Coronary artery (tissue), 2 donors: ENCODE measurements around the gene SERPINH1.

Source experiments
- DNase-seq: peaks from one replicate; pipeline ENCODE4 v3.0.0-alpha.2; 2017; ENCODE audit warnings: low spot score
- H3K27ac ChIP-seq, 2 donors: fragments of 200-600 bp; sonication (generic); one replicate each; pipeline ENCODE4 v1.5.1; 2016 to 2019
- H3K4me3 ChIP-seq: fragments of 200-600 bp; sonication (generic); 2 replicates; pipeline ENCODE4 v1.5.1; 2016; ENCODE audit warnings: mild to moderate bottlenecking, moderate library complexity
- TF ChIP-seq, protein P1 (sequence below): fragments of 200-600 bp; sonication (generic); IDR thresholded peaks from one replicate; pipeline ENCODE4 v1.5.1; 2019; ENCODE audit warnings: antibody characterized with exemption

Gene SERPINH1

GRCh38 chr11:75538150-75538942 is 23.7 kb upstream of the SERPINH1 start:
- TF ChIP-seq, protein P1, sequence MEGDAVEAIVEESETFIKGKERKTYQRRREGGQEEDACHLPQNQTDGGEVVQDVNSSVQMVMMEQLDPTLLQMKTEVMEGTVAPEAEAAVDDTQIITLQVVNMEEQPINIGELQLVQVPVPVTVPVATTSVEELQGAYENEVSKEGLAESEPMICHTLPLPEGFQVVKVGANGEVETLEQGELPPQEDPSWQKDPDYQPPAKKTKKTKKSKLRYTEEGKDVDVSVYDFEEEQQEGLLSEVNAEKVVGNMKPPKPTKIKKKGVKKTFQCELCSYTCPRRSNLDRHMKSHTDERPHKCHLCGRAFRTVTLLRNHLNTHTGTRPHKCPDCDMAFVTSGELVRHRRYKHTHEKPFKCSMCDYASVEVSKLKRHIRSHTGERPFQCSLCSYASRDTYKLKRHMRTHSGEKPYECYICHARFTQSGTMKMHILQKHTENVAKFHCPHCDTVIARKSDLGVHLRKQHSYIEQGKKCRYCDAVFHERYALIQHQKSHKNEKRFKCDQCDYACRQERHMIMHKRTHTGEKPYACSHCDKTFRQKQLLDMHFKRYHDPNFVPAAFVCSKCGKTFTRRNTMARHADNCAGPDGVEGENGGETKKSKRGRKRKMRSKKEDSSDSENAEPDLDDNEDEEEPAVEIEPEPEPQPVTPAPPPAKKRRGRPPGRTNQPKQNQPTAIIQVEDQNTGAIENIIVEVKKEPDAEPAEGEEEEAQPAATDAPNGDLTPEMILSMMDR: no peak
- Histone ChIP-seq H3K27ac (no peak overlapping the region), H3K4me3 (no peak overlapping the region)
- no peak for DNase-seq

DNA sequence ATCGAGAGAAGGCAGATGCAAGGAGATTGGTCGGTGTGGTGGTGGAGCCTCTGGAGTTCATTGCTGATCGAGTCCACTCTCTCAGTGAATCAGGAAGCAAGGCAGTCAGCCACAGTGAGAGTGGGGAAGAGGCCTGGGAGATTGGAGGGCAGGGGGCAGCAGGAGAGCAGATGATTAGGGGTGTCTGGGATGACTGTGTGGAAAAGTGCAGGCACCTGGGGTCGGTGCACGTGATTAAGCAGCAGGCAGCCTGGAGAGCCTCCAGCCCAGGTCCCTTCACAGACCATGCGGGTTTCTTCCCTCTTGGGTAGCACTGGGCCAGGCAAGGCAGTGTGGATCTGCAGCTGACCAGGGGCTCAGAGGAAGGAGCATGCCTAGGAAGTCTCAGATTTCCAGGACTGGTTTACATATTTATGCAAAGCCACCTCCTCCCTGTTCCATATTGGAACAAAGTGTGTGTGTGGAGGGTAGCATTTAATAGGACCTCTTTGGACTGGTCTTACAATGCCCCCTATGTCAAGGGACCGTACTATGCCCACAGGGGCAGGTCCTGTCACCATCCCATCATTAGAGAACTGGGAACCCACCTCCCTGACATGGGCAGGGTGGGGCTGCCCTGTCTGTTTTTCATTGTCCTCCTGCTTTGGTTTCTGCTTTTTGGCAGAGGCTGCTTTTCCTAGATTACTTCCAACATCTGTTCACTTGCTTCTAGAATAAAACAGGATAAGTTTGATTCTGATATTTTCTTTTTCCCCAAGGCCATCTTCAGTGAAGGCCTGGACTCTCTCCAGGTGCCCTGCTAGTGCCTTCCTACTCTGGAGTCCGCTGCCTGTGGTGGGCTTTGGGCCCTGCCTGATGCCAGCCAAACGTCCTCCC is 22.4 kb upstream of the SERPINH1 start:
- no peak for DNase-seq
- H3K4me3 ChIP-seq: no peak overlapping the region
- no peak overlapping the region for H3K27ac ChIP-seq
- TF ChIP-seq, protein P1: no peak

DNA sequence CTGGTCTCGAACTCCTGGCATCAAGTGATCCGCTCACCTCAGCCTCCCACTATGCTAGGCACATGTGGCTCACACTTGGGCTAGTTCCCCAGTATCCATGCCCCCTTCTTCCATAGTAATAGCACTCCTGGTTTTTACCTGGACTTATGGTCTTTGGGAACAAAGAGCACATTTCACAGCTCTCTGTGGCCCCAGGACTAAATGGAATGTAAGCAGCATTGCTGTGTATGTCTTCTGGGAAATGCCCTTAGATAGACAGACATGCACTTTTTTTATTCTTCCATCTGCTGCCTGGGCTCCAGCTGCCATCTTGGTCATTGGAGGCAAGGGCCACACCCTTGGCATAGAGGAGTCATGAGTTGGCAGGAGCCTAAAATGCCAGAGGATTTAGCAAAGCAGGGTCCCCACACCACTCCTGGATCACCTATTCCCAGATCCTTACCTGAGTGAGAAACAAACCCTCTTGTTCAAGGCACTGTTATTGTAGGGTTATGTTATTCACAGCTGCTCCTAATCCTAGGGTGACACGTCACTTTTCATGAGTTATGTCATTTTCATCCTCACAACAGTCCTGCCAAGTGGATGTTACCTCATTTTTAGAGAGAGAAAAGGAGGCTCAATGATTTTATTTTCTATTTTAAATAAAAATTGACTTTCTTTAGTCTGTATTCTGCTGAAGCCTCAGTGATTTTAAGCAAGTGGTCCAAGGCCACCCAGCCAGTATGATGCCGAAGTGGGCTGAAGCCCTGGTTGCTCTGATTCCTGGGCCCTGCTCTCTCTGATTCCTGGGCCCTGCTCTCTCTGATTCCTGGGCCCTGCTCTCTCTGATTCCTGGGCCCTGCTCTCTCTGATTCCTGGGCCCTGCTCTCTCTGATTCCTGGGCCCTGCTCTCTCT is 20.6 kb upstream of the SERPINH1 start:
- DNase-seq: no peak
- Histone ChIP-seq H3K27ac (no peak overlapping the region), H3K4me3 (no peak overlapping the region)
- TF ChIP-seq, protein P1: no peak

GRCh38 chr11:75542088-75542438 is 20.0 kb upstream of the SERPINH1 start:
- H3K4me3 ChIP-seq: no peak overlapping the region
- no peak overlapping the region for H3K27ac ChIP-seq
- TF ChIP-seq, protein P1: no peak
- DNase-seq: no peak

GRCh38 chr11:75543806-75544205 is 18.2 kb upstream of the SERPINH1 start:
- H3K27ac ChIP-seq: no peak overlapping the region
- TF ChIP-seq, protein P1: no peak
- DNase-seq: no peak
- no peak overlapping the region for H3K4me3 ChIP-seq

DNA sequence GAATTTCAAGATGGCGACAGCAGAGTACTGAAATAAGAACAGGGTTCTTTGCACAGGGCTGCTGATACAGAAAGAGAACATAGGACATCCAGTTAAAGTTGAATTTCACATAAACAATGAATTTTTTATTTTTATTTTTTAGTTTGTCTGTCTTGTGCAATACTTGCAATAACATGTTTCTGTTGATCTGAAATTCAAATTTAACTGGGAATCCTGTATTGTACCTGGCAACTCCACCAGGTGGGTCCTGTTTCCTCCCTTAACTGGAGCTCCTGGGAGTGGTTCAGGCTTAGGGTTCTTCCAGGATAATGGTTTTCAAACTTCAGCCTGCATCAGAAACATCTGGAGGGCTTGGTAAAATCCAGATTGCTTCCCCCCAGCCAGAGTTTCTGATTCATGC is 14.9 kb upstream of the SERPINH1 start:
- H3K27ac ChIP-seq: no peak overlapping the region
- TF ChIP-seq, protein P1: no peak
- H3K4me3 ChIP-seq: no peak overlapping the region
- DNase-seq: no peak
